Neutrophil (primary cell): ENCODE data around the gene FIGN.

Source experiments
- H3K27ac ChIP-seq: fragments of 200-600 bp; sonication (generic); 2 replicates; pipeline ENCODE4 v1.5.1; 2016; ENCODE audit warnings: mild to moderate bottlenecking, moderate library complexity
- H3K27me3 ChIP-seq: fragments of 200-600 bp; sonication (generic); 2 replicates; pipeline ENCODE4 v1.6.0; 2016; ENCODE audit warnings: mild to moderate bottlenecking
- H3K36me3 ChIP-seq: fragments of 200-600 bp; sonication (generic); 2 replicates; pipeline ENCODE4 v1.5.1; 2017
- H3K4me1 ChIP-seq, 2 experiments: fragments of 200-600 bp in 1 of 2; sonication (generic) in 1 of 2; 1 replicate in 1 of 2; 2 replicates in 1 of 2; pipeline versions ENCODE4 v1.5.1 to v1.6.1; 2013 to 2016; ENCODE audit warnings: low read depth in 1 of 2, low read length in 1 of 2, mild to moderate bottlenecking in 1 of 2, moderate library complexity in 1 of 2; ENCODE audit not compliant: control insufficient read depth in 1 of 2, insufficient read depth in 1 of 2
- H3K4me3 ChIP-seq, 2 experiments: fragments of 200-600 bp in 1 of 2; sonication (generic) in 1 of 2; 1 replicate in 1 of 2; 2 replicates in 1 of 2; pipeline ENCODE4 v1.5.1; 2013 to 2016; ENCODE audit warnings: low read depth in 1 of 2, low read length in 1 of 2, mild to moderate bottlenecking in 1 of 2, moderate library complexity in 1 of 2
- H3K9me3 ChIP-seq: fragments of 200-600 bp; sonication (generic); 2 replicates; pipeline ENCODE4 v1.5.1; 2016
- TF ChIP-seq, protein P1 (sequence below): fragments of 200-600 bp; sonication (generic); IDR thresholded peaks from 2 replicates; pipeline ENCODE4 v1.5.1; 2016; ENCODE audit warnings: antibody characterized with exemption

FIGN gene

DNA sequence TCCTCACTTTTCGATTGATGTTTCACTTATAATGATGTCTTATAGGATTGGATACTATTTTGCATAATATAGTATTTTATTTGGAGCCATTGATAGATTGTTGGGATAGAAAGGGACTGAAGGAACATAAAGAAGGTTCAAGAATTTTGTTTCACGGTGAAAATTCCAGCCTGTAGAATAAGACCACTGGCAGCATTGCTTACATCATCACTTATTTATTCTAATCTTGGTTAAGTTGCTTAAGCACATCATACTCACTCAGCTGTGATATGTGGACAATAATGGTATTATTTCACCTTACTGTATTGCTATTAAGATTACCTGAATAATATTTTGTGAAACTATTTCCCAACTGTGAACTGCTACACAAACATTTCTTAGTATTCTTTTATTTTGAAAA is 118.3 kb downstream of the FIGN start:
- H3K36me3 ChIP-seq: no peaks in the 10 kb centered on the region
- TF ChIP-seq, protein P1, sequence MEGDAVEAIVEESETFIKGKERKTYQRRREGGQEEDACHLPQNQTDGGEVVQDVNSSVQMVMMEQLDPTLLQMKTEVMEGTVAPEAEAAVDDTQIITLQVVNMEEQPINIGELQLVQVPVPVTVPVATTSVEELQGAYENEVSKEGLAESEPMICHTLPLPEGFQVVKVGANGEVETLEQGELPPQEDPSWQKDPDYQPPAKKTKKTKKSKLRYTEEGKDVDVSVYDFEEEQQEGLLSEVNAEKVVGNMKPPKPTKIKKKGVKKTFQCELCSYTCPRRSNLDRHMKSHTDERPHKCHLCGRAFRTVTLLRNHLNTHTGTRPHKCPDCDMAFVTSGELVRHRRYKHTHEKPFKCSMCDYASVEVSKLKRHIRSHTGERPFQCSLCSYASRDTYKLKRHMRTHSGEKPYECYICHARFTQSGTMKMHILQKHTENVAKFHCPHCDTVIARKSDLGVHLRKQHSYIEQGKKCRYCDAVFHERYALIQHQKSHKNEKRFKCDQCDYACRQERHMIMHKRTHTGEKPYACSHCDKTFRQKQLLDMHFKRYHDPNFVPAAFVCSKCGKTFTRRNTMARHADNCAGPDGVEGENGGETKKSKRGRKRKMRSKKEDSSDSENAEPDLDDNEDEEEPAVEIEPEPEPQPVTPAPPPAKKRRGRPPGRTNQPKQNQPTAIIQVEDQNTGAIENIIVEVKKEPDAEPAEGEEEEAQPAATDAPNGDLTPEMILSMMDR: no peak
- no peaks in the 10 kb centered on the region for H3K27me3 ChIP-seq
- no peaks in the 10 kb centered on the region for H3K9me3 ChIP-seq
- no peak overlapping the region for H3K4me3 ChIP-seq
- no peaks in the 10 kb centered on the region for H3K4me1 ChIP-seq
- H3K27ac ChIP-seq: no peak overlapping the region

DNA sequence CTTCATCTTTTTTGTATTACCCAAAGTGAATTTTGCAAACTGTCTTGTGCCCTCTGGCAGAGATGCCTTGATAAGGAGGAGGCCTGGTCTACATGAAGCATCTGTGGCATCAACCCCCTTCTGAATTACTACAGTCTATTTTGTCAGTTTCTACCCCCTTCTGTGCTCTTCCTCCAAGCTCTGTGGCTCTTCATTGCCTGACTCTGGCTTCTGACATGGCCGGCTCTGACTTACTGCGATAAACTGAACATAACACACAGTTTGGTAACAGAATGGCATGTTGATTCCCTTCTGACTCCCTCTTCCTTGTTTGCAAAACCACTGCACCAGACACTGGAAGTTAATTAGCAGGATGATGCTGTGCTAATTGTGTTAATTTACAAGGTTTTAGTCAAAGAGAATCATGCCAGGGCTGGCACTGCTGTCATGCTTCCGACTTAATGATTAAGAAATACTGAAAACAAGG is 122.5 kb downstream of the FIGN start:
- Histone ChIP-seq H3K9me3 (no peaks in the 10 kb centered on the region), H3K4me3 (no peak overlapping the region), H3K27ac (no peak overlapping the region), H3K36me3 (no peaks in the 10 kb centered on the region), H3K27me3 (no peaks in the 10 kb centered on the region), H3K4me1 (no peaks in the 10 kb centered on the region)
- TF ChIP-seq, protein P1: no peak

DNA sequence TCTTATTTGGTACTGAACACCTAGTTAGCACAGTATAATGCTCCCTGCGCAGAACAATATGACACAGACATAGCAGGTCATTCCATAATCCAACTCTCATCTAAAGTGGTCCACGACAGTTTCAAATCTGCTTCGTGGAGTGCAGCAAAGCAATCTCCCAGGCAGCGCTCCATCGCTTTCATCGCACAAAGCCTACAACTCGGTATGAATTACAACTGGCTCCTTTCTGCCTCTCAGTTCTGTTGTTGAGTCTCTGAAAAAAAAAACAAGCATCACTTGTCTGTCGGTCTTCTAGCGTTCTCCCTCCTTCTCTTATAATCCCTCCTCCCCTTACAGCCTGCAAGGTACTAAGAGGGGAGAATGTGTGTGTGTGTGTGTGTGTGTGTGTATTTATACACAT is 123.5 kb downstream of the FIGN start:
- TF ChIP-seq, protein P1: no peak
- no peak overlapping the region for H3K27ac ChIP-seq
- no peaks in the 10 kb centered on the region for H3K4me1 ChIP-seq
- no peaks in the 10 kb centered on the region for H3K36me3 ChIP-seq
- H3K4me3 ChIP-seq: no peak overlapping the region
- no peaks in the 10 kb centered on the region for H3K27me3 ChIP-seq
- no peaks in the 10 kb centered on the region for H3K9me3 ChIP-seq

DNA sequence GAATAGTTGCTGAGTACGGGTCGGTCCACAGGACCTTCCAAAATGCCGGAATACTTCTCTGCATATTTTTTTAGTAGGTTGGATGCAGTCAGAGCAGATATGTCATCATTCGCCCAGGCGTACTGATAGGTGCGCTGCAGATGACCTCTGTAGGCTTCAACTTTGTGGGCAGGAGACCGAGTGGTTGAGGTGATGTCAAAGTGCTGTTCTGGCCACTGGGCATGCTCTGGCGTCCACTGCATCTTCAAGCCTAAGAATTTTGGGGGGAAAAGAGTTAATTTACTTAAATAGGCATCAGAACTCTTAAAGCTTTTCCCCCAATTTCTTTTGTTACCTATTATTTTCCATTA is 124.3 kb downstream of the FIGN start:
- TF ChIP-seq, protein P1: no peak
- no peaks in the 10 kb centered on the region for H3K9me3 ChIP-seq
- H3K27me3 ChIP-seq: no peaks in the 10 kb centered on the region
- no peaks in the 10 kb centered on the region for H3K36me3 ChIP-seq
- no peak overlapping the region for H3K27ac ChIP-seq
- H3K4me1 ChIP-seq: no peaks in the 10 kb centered on the region
- H3K4me3 ChIP-seq: no peak overlapping the region

DNA sequence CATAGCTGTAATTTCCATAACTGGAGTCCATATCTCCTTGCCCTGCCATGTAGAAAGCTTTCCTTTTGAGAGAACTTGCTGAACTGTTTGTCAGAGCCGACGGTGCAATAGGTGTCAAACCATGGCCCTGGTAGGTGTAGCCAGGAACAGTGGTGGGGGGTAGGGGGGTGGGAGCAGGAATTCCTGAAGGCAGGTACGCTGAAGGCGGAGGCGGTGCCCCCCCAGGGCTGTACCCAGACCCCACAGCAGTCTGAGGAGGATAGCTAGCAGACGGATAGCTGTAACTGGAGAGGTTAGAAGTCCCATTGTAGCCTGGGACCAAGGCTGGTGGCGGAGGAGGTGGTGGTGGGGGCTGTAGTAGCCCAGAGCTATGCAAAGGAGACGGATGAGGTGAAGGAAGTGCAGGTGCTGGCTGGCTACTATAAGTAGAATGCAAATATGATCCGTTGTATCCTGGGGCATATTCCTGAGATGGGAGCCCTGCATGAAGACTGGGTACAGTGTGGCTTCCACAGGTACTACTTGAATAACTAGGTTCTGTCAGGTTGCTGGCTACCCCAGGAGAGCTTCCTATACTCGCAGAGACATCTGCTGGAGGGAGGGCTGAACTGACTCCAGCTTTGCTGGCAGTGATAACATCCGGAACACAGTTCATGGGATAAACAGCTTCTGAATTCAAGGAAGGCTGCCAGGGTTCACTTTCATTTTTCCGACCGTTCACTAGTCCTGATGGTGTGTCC is 124.8 kb downstream of the FIGN start:
- no peaks in the 10 kb centered on the region for H3K36me3 ChIP-seq
- no peak overlapping the region for H3K27ac ChIP-seq
- no peaks in the 10 kb centered on the region for H3K27me3 ChIP-seq
- TF ChIP-seq, protein P1: no peak
- H3K4me1 ChIP-seq: no peaks in the 10 kb centered on the region
- no peak overlapping the region for H3K4me3 ChIP-seq
- no peaks in the 10 kb centered on the region for H3K9me3 ChIP-seq
